SIG-M5 (cell line): ENCODE results near the gene IDUA.
"Not testable (repeated sequence)": the region's sequence is repeated elsewhere in the genome, so short reads cannot be mapped to it uniquely, and the experiment has no call there.

Experiments used
- DNase-seq: peaks from one replicate; lab custom pipeline; 2025; lab: John Stamatoyannopoulos, UW

The IDUA gene

GRCh38 chr4:967113-968104, 19.4 kb upstream of the IDUA start:
- DNase-seq: no peak

- no peak for DNase-seq
These were observed 18.6 kb upstream of the IDUA start for GRCh38 chr4:968221-968620.

DNA sequence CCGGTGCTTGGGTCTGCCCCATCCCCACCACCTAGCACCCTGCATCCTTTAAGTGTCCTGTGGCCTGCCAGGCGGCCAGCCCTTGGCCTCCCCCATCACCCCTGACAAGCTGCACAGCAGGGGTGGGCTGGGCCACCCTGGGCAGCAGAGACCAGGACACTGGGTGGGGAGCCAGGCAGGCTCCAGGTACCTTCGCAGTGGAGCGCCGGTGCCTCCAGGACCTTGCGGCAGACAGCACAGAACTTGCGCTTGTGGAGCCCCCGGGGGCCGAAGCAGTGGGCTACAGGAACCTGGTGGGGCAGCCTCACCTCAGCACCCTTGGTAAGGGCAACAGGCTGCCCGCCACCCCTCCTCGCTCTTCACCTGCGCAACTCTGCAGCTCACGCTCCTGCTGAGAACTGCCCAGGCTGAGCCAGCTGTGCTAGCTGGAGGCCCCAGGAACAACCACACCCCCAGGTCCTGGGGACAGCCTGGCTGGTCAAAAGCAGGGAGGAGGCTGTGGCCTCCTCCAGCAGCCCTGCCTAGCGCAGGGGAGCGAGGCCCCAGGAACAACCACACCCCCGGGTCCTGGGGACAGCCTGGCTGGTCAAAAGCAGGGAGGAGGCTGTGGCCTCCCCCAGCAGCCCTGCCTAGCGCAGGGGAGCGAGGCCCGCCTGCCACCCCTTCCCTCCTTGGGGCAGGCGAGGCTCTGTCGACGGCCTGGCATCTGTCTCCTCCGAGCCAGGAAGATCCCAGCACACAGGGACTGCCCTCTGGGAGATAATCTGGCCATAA, 18.0 kb upstream of the IDUA start:
- DNase-seq: no peak

DNA sequence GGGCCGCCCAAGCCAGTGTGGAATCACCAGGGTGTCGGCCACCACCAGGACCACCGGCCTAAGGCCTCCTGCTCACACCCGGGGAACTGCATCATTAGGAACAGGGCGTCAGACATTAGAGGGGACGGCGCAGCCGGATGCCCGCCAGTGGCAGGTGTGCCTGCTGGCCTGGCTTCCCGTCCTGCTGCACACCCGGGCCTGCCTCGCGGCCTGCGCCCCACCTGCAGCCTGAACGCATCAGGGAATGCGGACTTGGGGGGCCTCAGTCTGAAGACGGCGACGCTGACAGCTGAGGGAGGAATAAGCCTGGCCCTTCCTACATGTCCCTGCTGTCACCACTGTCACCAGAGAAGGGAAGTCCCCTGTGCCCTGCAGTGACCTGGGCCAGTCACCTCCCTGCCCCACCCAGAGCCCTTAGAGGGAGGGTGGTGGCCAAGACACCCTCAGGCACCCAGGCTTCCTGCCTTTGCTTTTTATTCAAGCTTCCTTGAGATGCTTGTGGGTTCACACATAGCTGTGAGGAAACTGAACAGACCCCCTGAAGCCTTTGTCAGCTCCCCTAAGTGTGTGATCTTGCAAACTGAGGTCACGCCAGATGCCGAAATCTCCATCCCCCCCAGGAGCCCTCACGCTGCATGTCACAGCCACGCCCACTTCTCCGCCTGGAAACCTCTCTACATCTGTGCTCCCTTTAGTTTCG, 16.6 kb upstream of the IDUA start:
- DNase-seq: no peak

DNA sequence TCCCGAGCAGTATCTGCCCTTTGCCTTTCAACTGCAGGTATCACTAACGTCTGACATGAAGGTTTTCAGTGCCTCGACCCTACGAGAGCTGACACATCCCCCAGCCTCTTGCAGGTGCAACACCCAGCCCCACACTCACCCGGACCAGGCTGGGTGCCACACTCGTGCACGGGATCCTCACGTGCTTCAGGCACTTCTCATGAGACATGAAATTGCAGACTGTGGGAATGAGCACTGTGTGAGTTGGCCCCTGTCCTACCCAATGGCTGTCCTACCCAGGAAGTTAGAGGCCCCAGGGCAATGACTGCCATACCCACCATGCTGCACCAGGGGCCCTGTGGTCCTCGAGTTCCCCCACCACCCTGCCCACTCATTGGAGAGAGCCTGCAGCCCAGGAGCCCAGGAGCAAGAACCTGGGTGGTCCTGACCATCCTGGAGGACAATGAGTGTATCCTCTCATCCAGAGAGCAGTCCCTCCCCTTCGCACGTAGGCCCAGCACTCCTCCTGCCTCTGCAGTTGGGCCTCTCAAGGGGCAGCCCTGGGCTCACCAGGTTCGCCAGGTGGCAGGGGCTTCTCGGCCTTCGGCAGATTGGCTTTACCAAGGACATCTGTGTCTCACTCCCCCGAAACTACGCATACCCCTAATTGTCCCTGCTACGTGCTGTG, 15.9 kb upstream of the IDUA start:
- no peak for DNase-seq

GRCh38 chr4:971666-972500, 15.0 kb upstream of the IDUA start:
- DNase-seq: no peak

GRCh38 chr4:972651-973424, 14.0 kb upstream of the IDUA start:
- no peak for DNase-seq

- DNase-seq: no peak
These were observed 13.1 kb upstream of the IDUA start, which contains the start of gene DGKQ for GRCh38 chr4:973431-974397. Gene DGKQ (minus strand): TSS chr4:973569. CDS start chr4:973482, 87 bp downstream.

DNA sequence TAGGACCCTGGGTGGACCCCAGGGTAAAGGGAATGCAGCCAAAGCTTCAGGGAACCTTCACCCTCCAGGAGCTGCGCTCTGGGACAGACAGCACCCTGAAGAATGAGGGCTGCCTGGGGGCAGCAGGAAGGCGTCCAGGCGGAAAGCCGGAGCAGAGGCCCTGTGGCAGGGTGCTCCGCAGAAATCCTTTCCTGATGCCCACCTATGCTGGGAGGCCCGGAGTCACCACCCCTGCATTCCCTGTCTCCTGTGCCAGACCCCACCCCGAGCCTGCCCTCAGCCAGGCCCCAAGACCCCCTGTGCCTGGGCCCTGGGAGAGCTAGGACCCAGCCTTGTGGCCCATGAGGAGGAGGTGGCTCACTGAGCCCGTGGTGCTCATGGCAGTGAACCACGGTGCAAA, 12.2 kb upstream of the IDUA start:
- DNase-seq: no peak

- DNase-seq: not testable (repeated sequence)
These were observed 10.8 kb upstream of the IDUA start for GRCh38 chr4:976016-976415.

- peak; percentile 67 for DNase-seq
These were observed 7.7 kb upstream of the IDUA start for GRCh38 chr4:978957-979701.

DNA sequence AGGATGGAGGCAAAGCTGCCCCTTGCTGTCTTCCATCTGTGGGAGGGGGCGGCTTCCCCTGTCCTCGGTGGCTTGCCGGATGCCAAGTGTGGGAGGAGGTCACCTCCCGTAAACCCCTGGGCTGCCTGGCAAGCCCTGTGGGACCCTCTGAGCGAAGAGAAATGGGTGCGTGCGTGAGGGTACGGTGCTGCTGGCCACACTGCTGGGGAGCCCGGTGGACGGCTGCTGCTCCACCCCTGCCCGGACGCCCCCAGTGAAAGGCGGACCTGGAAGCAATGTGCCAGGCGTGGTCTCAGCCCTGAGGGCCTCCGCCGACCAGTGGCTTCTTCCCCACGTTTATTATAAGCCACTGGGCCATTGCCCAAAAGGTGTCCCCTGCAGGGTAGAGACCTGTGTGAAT, 4.6 kb upstream of the IDUA start:
- no peak for DNase-seq

GRCh38 chr4:982814-983213, 4.0 kb upstream of the IDUA start:
- no peak for DNase-seq

DNA sequence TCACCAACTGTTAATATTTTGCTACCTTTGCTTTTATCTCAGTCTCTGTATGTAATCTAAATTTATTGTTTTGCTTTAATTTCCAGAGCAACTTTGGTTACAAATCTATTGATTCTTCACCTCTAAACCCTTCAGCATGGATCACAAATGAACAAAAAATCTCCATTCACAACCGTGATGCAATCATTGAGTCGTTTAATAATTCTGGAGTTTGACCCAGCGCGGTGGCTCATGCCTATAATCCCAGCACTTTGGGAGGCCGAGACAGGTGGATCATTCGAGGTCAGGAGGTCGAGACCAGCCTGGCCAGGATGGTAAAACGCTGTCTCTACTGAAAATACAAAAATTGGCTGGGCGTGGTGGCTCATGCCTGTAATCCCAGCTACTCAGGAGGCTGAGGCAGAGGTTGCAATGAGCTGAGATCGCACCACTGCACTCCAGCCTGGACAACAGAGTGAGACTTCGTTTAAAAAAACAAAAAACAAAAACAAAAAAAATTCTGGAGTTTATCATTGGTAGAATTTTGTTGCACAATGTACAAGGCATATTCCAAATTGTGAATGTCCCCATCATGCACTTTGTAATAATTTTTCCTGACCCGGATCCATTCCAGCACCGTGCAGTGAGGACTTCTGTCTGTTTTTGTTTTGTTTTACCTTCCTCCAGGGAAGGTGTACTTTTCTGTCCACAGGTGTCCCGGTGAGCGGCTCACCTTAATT, 2.3 kb upstream of the IDUA start:
- no peak for DNase-seq

- DNase-seq: no peak
These were observed 1.6 kb upstream of the IDUA start for GRCh38 chr4:985123-985830.

DNA sequence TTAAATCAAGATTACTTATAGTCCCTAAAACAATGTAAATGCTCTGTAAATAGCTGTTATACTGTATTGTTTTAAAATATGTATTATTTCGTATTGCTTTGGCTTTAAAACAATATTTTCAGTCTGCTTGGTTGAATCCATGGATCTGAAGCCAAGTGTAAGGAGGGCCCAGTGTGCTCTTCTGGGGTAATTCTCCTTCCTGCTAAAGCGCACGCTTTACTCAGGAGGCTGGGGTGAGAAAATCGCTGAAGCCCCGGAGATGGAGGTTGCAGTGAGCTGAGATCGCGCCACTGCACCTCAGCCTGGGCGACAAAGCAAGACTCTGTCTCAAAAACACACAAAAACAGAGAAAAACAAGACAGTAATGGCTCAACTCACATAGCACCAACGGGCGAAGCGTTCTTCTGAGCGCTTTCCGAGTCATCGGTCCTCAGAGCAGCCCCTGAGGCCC, 391 bp upstream of the IDUA start:
- no peak for DNase-seq
